Stimulated activated CD8-positive, alpha-beta memory T cell treated with anti-CD3 and anti-CD28 coated beads, Interleukin-7, amount 100 ng/mL, for 24 hours (primary cell): Measurements from ENCODE around the gene WFDC8.
"Not testable (repeated sequence)": the region's sequence is repeated elsewhere in the genome, so short reads cannot be mapped to it uniquely, and the experiment has no call there.

ENCODE experiments used
- DNase-seq: peaks from one replicate; pipeline ENCODE4 v3.0.0-alpha.2; 2020; ENCODE audit warnings: low read depth

WFDC8 gene

GRCh38 chr20:45579184-45579583 lies at the start of gene WFDC8:
Gene WFDC8 (minus strand): TSS chr20:45579284. CDS start chr20:45579247, 37 bp downstream.
- DNase-seq: no peak

GRCh38 chr20:45626540-45626939 lies 47.5 kb upstream of the WFDC8 start:
- no peak for DNase-seq

- DNase-seq: no peak
Measured at GRCh38 chr20:45621593-45621992, 42.5 kb upstream of the WFDC8 start.

- no peak for DNase-seq
Measured at GRCh38 chr20:45617591-45617990, 38.5 kb upstream of the WFDC8 start.

- no peak for DNase-seq
Measured at GRCh38 chr20:45612314-45612713, 33.2 kb upstream of the WFDC8 start.

- DNase-seq: peak; percentile 3
Measured at GRCh38 chr20:45611054-45611453, 32.0 kb upstream of the WFDC8 start.

- DNase-seq: no peak
Measured at GRCh38 chr20:45607810-45608209, 28.7 kb upstream of the WFDC8 start.

GRCh38 chr20:45595235-45595634 lies 16.2 kb upstream of the WFDC8 start:
- DNase-seq: no peak

GRCh38 chr20:45593498-45593897 lies 14.4 kb upstream of the WFDC8 start:
- DNase-seq: no peak

GRCh38 chr20:45592574-45593189 lies 13.6 kb upstream of the WFDC8 start:
- no peak for DNase-seq

- DNase-seq: no peak
Measured at GRCh38 chr20:45589725-45590124, 10.6 kb upstream of the WFDC8 start.

- no peak for DNase-seq
Measured at GRCh38 chr20:45588800-45589199, 9.7 kb upstream of the WFDC8 start.

GRCh38 chr20:45585986-45586385 lies 6.9 kb upstream of the WFDC8 start:
- not testable (repeated sequence) for DNase-seq

- DNase-seq: not testable (repeated sequence)
Measured at GRCh38 chr20:45584294-45584693, 5.2 kb upstream of the WFDC8 start.

- DNase-seq: no peak
Measured at GRCh38 chr20:45583502-45583901, 4.4 kb upstream of the WFDC8 start.

GRCh38 chr20:45581702-45582101 lies 2.6 kb upstream of the WFDC8 start:
- no peak for DNase-seq

- no peak for DNase-seq
Measured at GRCh38 chr20:45578231-45578630, 853 bp downstream of the WFDC8 start.

GRCh38 chr20:45576995-45577394 lies 2.1 kb downstream of the WFDC8 start:
- DNase-seq: no peak

GRCh38 chr20:45575931-45576330 lies 3.2 kb downstream of the WFDC8 start:
- no peak for DNase-seq

- not testable (repeated sequence) for DNase-seq
Measured at GRCh38 chr20:45569650-45570049, 9.4 kb downstream of the WFDC8 start.

GRCh38 chr20:45564760-45565276 lies 14.3 kb downstream of the WFDC8 start:
- no peak for DNase-seq

GRCh38 chr20:45555198-45555597 lies 23.9 kb downstream of the WFDC8 start:
- DNase-seq: no peak

GRCh38 chr20:45552456-45552855 lies 26.6 kb downstream of the WFDC8 start:
- DNase-seq: no peak

- no peak for DNase-seq
Measured at GRCh38 chr20:45550765-45551164, 28.3 kb downstream of the WFDC8 start.
